MM.1S (cell line): ENCODE results near the gene RHOB.

ENCODE experiments used
- DNase-seq: peaks from one replicate; pipeline ENCODE4 v3.0.0-alpha.2; 2015
- H2AFZ ChIP-seq: fragments of 300-600 bp; sonication (generic); 2 replicates; pipeline ENCODE4 v1.6.0; 2016; ENCODE audit warnings: antibody characterized with exemption, low read length
- H3F3A ChIP-seq: fragments of 300-600 bp; sonication (generic); 2 replicates; pipeline ENCODE4 v1.6.1; 2016; ENCODE audit warnings: mild to moderate bottlenecking, antibody characterized with exemption, low read length, moderate library complexity, mixed read lengths; ENCODE audit not compliant: insufficient read depth
- H3K27ac ChIP-seq: fragments of 300-600 bp; sonication (generic); 2 replicates; pipeline ENCODE4 v1.5.1; 2016; ENCODE audit warnings: mild to moderate bottlenecking, low read length
- H3K27me3 ChIP-seq: fragments of 300-600 bp; sonication (generic); replicated peaks from 2 replicates; pipeline ENCODE4 v1.6.0; 2016; ENCODE audit warnings: low read length; ENCODE audit not compliant: insufficient read depth
- H3K36me3 ChIP-seq: fragments of 300-600 bp; sonication (generic); replicated peaks from 2 replicates; pipeline ENCODE4 v1.6.1; 2016; ENCODE audit warnings: mild to moderate bottlenecking, low read length, mixed read lengths; ENCODE audit not compliant: insufficient read depth
- H3K4me1 ChIP-seq: fragments of 300-600 bp; sonication (generic); 2 replicates; pipeline ENCODE4 v1.6.1; 2016; ENCODE audit warnings: low read length, mixed read lengths
- H3K4me2 ChIP-seq: fragments of 300-600 bp; sonication (generic); 2 replicates; pipeline ENCODE4 v1.6.0; 2016; ENCODE audit warnings: low read depth, low read length
- H3K4me3 ChIP-seq: fragments of 300-600 bp; sonication (generic); 2 replicates; pipeline ENCODE4 v1.5.1; 2016; ENCODE audit warnings: low read length, mixed read lengths
- H3K79me2 ChIP-seq: fragments of 300-600 bp; sonication (generic); 2 replicates; pipeline ENCODE4 v1.6.1; 2016; ENCODE audit warnings: mixed run types, low read length, mixed read lengths
- H3K9ac ChIP-seq: fragments of 300-600 bp; sonication (generic); 2 replicates; pipeline ENCODE4 v1.6.1; 2016; ENCODE audit warnings: low read length, mixed read lengths
- H3K9me2 ChIP-seq: fragments of 300-600 bp; sonication (generic); replicated peaks from 2 replicates; pipeline ENCODE4 v1.6.1; 2016; ENCODE audit warnings: mild to moderate bottlenecking, low read length, mixed read lengths; ENCODE audit not compliant: insufficient read depth
- H3K9me3 ChIP-seq: fragments of 300-600 bp; sonication (generic); replicated peaks from 2 replicates; pipeline ENCODE4 v1.6.1; 2016; ENCODE audit warnings: mild to moderate bottlenecking, low read length, mixed read lengths; ENCODE audit not compliant: insufficient read depth
- H4K20me1 ChIP-seq: fragments of 300-600 bp; sonication (generic); 2 replicates; pipeline ENCODE4 v1.6.1; 2016; ENCODE audit warnings: mild to moderate bottlenecking, low read length, moderate library complexity, mixed read lengths; ENCODE audit not compliant: insufficient read depth
- EZH2 ChIP-seq: fragments of 300-600 bp; sonication (generic); optimal IDR thresholded peaks from 2 replicates; pipeline ENCODE3; 2017; ENCODE audit warnings: low read depth, mild to moderate bottlenecking, antibody characterized with exemption, low read length, mixed read lengths
- EZH2phosphoT487 ChIP-seq: fragments of 300-600 bp; sonication (generic); IDR thresholded peaks from 2 replicates; pipeline ENCODE4 v1.6.1; 2018; ENCODE audit warnings: antibody characterized with exemption, low read length
- TF ChIP-seq, protein P1 (sequence below): fragments of 300-600 bp; sonication (generic); IDR thresholded peaks from 2 replicates; pipeline ENCODE4 v1.5.1; 2016; ENCODE audit warnings: antibody characterized with exemption, low read length, mixed read lengths

The RHOB gene

DNA sequence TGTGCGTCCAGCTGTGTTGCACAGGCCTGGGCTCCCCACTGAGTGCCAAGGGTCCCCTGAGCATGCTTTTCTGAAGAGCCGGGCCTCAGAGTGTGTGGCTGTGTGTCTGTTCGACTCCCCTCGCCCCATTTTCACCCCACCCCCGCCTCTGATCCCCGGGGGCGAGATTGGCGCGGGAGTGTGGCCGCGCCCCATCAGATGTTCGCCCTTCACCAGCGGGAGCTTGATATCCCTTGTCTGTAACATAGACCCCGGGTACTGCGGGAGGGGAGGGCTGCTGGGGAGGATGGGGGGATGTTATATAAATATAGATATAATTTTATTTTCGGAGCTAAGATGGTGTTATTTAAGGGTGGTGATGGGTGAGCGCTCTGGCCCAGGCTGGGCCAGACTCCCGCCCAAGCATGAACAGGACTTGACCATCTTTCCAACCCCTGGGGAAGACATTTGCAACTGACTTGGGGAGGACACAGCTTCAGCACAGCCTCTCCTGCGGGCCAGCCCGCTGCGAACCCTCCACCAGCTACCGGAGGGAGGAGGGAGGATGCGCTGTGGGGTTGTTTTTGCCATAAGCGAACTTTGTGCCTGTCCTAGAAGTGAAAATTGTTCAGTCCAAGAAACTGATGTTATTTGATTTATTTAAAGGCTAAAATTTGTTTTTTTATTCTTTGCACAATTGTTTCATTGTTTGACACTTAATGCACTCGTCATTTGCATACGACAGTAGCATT is 1.5 kb downstream of the RHOB start:
- Histone ChIP-seq H2AFZ (no peak overlapping the region), H4K20me1 (no peaks in the 10 kb centered on the region), H3K27ac (no peak overlapping the region), H3K27me3 (no peaks in the 10 kb centered on the region), H3K4me3 (peak overlapping the region; percentile 95), H3K9ac (peak overlapping the region; percentile 98; the same call in 1 of the 2 replicates), H3K79me2 (peaks cover 19% of the 10 kb centered on the region), H3K36me3 (no peaks in the 10 kb centered on the region), H3K4me2 (peak overlapping the region; percentile 96), H3K9me2 (no peaks in the 10 kb centered on the region), H3F3A (peaks cover 21% of the 10 kb centered on the region; the same call in 1 of the 2 replicates), H3K9me3 (no peaks in the 10 kb centered on the region), H3K4me1 (peaks cover 25% of the 10 kb centered on the region)
- no peak for DNase-seq
- TF ChIP-seq, protein P1, sequence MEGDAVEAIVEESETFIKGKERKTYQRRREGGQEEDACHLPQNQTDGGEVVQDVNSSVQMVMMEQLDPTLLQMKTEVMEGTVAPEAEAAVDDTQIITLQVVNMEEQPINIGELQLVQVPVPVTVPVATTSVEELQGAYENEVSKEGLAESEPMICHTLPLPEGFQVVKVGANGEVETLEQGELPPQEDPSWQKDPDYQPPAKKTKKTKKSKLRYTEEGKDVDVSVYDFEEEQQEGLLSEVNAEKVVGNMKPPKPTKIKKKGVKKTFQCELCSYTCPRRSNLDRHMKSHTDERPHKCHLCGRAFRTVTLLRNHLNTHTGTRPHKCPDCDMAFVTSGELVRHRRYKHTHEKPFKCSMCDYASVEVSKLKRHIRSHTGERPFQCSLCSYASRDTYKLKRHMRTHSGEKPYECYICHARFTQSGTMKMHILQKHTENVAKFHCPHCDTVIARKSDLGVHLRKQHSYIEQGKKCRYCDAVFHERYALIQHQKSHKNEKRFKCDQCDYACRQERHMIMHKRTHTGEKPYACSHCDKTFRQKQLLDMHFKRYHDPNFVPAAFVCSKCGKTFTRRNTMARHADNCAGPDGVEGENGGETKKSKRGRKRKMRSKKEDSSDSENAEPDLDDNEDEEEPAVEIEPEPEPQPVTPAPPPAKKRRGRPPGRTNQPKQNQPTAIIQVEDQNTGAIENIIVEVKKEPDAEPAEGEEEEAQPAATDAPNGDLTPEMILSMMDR: no peak
- TF ChIP-seq EZH2phosphoT487 (no peak), EZH2 (no peak)

GRCh38 chr2:20448977-20449306 is 2.1 kb downstream of the RHOB start:
- peaks cover 21% of the 10 kb centered on the region; the same call in 1 of the 2 replicates for H3F3A ChIP-seq
- H4K20me1 ChIP-seq: no peaks in the 10 kb centered on the region
- no peaks in the 10 kb centered on the region for H3K36me3 ChIP-seq
- no peak overlapping the region for H3K27ac ChIP-seq
- peaks cover 19% of the 10 kb centered on the region for H3K79me2 ChIP-seq
- no peaks in the 10 kb centered on the region for H3K9me3 ChIP-seq
- H2AFZ ChIP-seq: no peak overlapping the region
- no peaks in the 10 kb centered on the region for H3K27me3 ChIP-seq
- H3K4me2 ChIP-seq: peak overlapping the region; percentile 14; the same call in 1 of the 2 replicates
- TF ChIP-seq EZH2 (no peak), EZH2phosphoT487 (no peak)
- TF ChIP-seq, protein P1: no peak
- H3K9ac ChIP-seq: no peak overlapping the region
- H3K4me3 ChIP-seq: no peak overlapping the region
- H3K4me1 ChIP-seq: peaks cover 25% of the 10 kb centered on the region
- no peak for DNase-seq
- H3K9me2 ChIP-seq: no peaks in the 10 kb centered on the region

GRCh38 chr2:20449501-20450200 is 2.8 kb downstream of the RHOB start:
- no peaks in the 10 kb centered on the region for H3K9me2 ChIP-seq
- no peak overlapping the region for H3K27ac ChIP-seq
- no peaks in the 10 kb centered on the region for H3K9me3 ChIP-seq
- peaks cover 25% of the 10 kb centered on the region for H3K4me1 ChIP-seq
- H2AFZ ChIP-seq: no peak overlapping the region
- H3F3A ChIP-seq: peaks cover 21% of the 10 kb centered on the region; the same call in 1 of the 2 replicates
- DNase-seq: no peak
- no peaks in the 10 kb centered on the region for H4K20me1 ChIP-seq
- no peak overlapping the region for H3K4me2 ChIP-seq
- no peaks in the 10 kb centered on the region for H3K36me3 ChIP-seq
- no peak for TF ChIP-seq EZH2
- TF ChIP-seq, protein P1: no peak
- no peak for TF ChIP-seq EZH2phosphoT487
- H3K4me3 ChIP-seq: no peak overlapping the region
- H3K27me3 ChIP-seq: no peaks in the 10 kb centered on the region
- no peak overlapping the region for H3K9ac ChIP-seq
- H3K79me2 ChIP-seq: peaks cover 19% of the 10 kb centered on the region
